Astrocyte of the spinal cord (primary cell): ENCODE data around the gene LRPAP1.

ENCODE experiments used
- DNase-seq: peaks from one replicate; pipeline ENCODE4 v3.0.0; 2011; ENCODE audit warnings: low read depth, low spot score
- H3K4me3 ChIP-seq: 2 replicates; pipeline ENCODE4 v1.5.1; 2011; ENCODE audit warnings: low read depth, mild to moderate bottlenecking, low read length, moderate library complexity
- in situ Hi-C: cut with HindIII; loops from 2 replicates; pipeline ENCODE4 v1.10.0; 2017; ENCODE audit warnings: low sequenced_read_pairs
- TF ChIP-seq, protein P1 (sequence below): IDR thresholded peaks from 2 replicates; pipeline ENCODE4 v1.5.1; 2012; ENCODE audit warnings: low read depth, mild to moderate bottlenecking, low read length, inconsistent platforms

LRPAP1 gene

GRCh38 chr4:3498407-3498806, 33.8 kb downstream of the LRPAP1 start:
- TF ChIP-seq, protein P1, sequence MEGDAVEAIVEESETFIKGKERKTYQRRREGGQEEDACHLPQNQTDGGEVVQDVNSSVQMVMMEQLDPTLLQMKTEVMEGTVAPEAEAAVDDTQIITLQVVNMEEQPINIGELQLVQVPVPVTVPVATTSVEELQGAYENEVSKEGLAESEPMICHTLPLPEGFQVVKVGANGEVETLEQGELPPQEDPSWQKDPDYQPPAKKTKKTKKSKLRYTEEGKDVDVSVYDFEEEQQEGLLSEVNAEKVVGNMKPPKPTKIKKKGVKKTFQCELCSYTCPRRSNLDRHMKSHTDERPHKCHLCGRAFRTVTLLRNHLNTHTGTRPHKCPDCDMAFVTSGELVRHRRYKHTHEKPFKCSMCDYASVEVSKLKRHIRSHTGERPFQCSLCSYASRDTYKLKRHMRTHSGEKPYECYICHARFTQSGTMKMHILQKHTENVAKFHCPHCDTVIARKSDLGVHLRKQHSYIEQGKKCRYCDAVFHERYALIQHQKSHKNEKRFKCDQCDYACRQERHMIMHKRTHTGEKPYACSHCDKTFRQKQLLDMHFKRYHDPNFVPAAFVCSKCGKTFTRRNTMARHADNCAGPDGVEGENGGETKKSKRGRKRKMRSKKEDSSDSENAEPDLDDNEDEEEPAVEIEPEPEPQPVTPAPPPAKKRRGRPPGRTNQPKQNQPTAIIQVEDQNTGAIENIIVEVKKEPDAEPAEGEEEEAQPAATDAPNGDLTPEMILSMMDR = no peak
- H3K4me3 ChIP-seq = no peak overlapping the region
- in situ Hi-C loops = no loop called here

DNA sequence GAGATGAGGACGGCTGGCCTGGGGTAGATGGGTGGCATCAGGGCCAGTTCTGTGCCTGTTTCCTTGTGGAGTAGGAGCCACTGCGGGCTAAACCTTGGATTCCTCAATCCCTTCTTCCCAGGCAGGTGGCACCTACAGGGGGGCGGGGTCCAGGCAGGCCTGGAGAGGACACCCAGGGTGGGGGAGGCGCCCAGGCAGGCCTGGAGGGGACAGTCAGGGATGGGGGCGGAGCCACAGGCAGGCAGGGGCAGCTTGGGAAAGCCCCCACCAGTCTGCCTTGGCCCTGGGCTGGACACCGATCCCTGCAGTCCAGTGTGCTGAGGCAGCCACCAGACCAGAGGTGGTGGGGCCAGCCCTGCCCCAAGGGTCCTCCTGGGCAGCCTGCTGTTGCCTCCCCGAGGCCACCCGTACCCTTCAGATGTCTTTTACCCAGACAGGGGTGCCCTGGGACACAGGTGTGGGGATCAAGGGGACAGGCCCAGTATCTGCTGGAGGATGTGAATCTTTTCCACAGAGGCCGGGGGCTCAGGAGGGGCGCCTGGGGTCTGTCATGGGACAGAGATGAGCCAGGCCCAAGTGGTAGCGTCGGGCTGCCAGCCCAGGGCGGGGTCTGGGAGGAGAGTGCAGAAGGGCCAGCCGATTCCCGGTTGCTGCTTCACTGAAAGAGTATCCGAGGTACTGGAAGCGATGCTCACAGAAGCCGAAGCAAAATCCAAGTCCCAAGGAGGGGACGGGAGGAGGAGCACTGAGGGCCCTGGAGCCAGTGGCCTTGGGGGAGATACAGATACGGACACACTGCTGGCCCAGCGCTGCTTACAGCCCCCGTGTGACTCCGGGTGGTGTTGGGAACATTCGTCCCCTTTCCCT, 34.5 kb downstream of the LRPAP1 start:
- H3K4me3 ChIP-seq = no peak overlapping the region
- in situ Hi-C loops = no loop called here
- DNase-seq = no peak
- TF ChIP-seq, protein P1 = no peak

More at GRCh38 chr4:3498407-3498806, 33.8 kb downstream of the LRPAP1 start:
- no peak for DNase-seq

- no peak overlapping the region for H3K4me3 ChIP-seq
- TF ChIP-seq, protein P1 = no peak
- in situ Hi-C loops = no loop called here
Measured at GRCh38 chr4:3497095-3497494, 35.1 kb downstream of the LRPAP1 start.

GRCh38 chr4:3496021-3496420, 36.2 kb downstream of the LRPAP1 start:
- DNase-seq = no peak
- in situ Hi-C loops = no loop called here
- TF ChIP-seq, protein P1 = no peak
- H3K4me3 ChIP-seq = no peak overlapping the region

More at GRCh38 chr4:3497095-3497494, 35.1 kb downstream of the LRPAP1 start:
- no peak for DNase-seq

GRCh38 chr4:3495204-3495975, 36.8 kb downstream of the LRPAP1 start:
- H3K4me3 ChIP-seq = no peak overlapping the region
- TF ChIP-seq, protein P1 = no peak
- no peak for DNase-seq
- in situ Hi-C loops = no loop called here

DNA sequence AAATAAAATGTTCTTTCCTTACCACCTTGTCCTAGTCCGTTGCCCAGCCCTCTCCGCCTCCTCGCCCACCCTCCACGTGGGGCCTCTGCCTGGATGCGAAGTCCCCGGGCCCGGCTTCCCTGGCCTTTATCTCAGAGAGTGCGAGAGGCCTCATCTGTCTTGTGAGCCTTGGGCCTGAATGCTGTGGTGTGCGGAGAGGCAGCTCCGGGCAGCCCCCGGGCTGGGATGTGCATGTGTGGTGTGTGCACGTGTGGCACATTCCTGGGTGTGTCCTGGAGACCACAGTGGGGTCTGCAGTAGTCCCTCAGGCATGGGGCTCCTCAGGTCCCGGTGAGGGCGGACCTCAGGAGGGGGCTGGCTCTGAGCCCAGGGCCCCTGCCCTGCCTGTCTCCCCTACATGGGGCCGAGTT, 37.8 kb downstream of the LRPAP1 start:
- DNase-seq = no peak
- in situ Hi-C loops = no loop called here
- H3K4me3 ChIP-seq = no peak overlapping the region
- TF ChIP-seq, protein P1 = no peak
